Progenitor cell of endocrine pancreas (in vitro differentiated cells): ENCODE data around the gene PRKAR1B. TPM values are rescaled to one million over a fixed set of nuclear protein-coding genes. Genes with fewer than 3 reads are reported as not detected.
"Not testable (repeated sequence)": the region's sequence is repeated elsewhere in the genome, so short reads cannot be mapped to it uniquely, and the experiment has no call there.

Source experiments
- DNase-seq: peaks from one replicate; pipeline ENCODE4 v3.0.0; 2021; ENCODE audit warnings: low spot score; ENCODE audit not compliant: unreplicated experiment
- H3K27ac Mint-ChIP-seq: 2 replicates; pipeline ENCODE4 v1.8.0; 2021; ENCODE audit warnings: mild to moderate bottlenecking, moderate library complexity, mixed read lengths
- H3K27me3 Mint-ChIP-seq: 2 replicates; pipeline ENCODE4 v1.8.0; 2021; ENCODE audit warnings: mixed read lengths
- H3K36me3 Mint-ChIP-seq: 2 replicates; pipeline ENCODE4 v1.8.0; 2022; ENCODE audit warnings: mixed read lengths; ENCODE audit not compliant: insufficient read depth
- H3K4me1 Mint-ChIP-seq: 2 replicates; pipeline ENCODE4 v1.8.0; 2021; ENCODE audit warnings: low read depth, mixed read lengths
- H3K4me3 Mint-ChIP-seq: 2 replicates; pipeline ENCODE4 v1.8.0; 2021; ENCODE audit warnings: low read depth, mild to moderate bottlenecking, moderate library complexity, mixed read lengths
- H3K9me3 Mint-ChIP-seq: 2 replicates; pipeline ENCODE4 v1.8.0; 2021; ENCODE audit warnings: low read depth, mixed read lengths
- CTCF ChIP-seq: fragments of 200-600 bp; sonication (generic); IDR thresholded peaks from one replicate; pipeline ENCODE4 v1.5.0; 2021; ENCODE audit warnings: antibody characterized with exemption, mild to moderate bottlenecking; ENCODE audit not compliant: unreplicated experiment
- total RNA-seq: library from RNA; stranded (reverse); gene quantifications from 2 replicates; pipeline ENCODE4 v1.2.1, GENCODE V29; 2021

PRKAR1B gene
- total RNA-seq, 1 donor from 2014 or later, result 54.2 TPM

GRCh38 chr7:659996-660395 lies 67.1 kb downstream of the PRKAR1B start:
- no peaks in the 10 kb centered on the region for H3K4me1 Mint-ChIP-seq
- no peak overlapping the region for H3K4me3 Mint-ChIP-seq
- H3K9me3 Mint-ChIP-seq, result no peaks in the 10 kb centered on the region
- H3K27me3 Mint-ChIP-seq, result no peaks in the 10 kb centered on the region
- peaks cover 4% of the 10 kb centered on the region for H3K36me3 Mint-ChIP-seq
- no peak for DNase-seq
- no peak for TF ChIP-seq CTCF
- H3K27ac Mint-ChIP-seq, result no peak overlapping the region

- no peak overlapping the region for H3K27ac Mint-ChIP-seq
- no peak for DNase-seq
- no peak overlapping the region for H3K4me3 Mint-ChIP-seq
- H3K9me3 Mint-ChIP-seq, result no peaks in the 10 kb centered on the region
- H3K27me3 Mint-ChIP-seq, result no peaks in the 10 kb centered on the region
- no peaks in the 10 kb centered on the region for H3K4me1 Mint-ChIP-seq
- H3K36me3 Mint-ChIP-seq, result peaks cover 4% of the 10 kb centered on the region
- no peak for TF ChIP-seq CTCF
These were observed 67.7 kb downstream of the PRKAR1B start for GRCh38 chr7:659306-659847.

GRCh38 chr7:657565-658119 lies 69.4 kb downstream of the PRKAR1B start:
- Mint-ChIP-seq H3K9me3 (no peaks in the 10 kb centered on the region), H3K27ac (peak overlapping the region; percentile 27), H3K27me3 (no peaks in the 10 kb centered on the region), H3K4me1 (no peaks in the 10 kb centered on the region), H3K4me3 (no peak overlapping the region), H3K36me3 (peaks cover 7% of the 10 kb centered on the region)
- no peak for DNase-seq
- no peak for TF ChIP-seq CTCF

- H3K9me3 Mint-ChIP-seq, DNase-seq: not testable (repeated sequence)
These were observed 70.1 kb downstream of the PRKAR1B start for GRCh38 chr7:657010-657409.

GRCh38 chr7:655758-656157 lies 71.3 kb downstream of the PRKAR1B start:
- Mint-ChIP-seq H3K9me3 (no peaks in the 10 kb centered on the region), H3K4me1 (no peaks in the 10 kb centered on the region), H3K4me3 (no peak overlapping the region), H3K36me3 (peaks cover 7% of the 10 kb centered on the region), H3K27me3 (no peaks in the 10 kb centered on the region), H3K27ac (no peak overlapping the region)
- no peak for DNase-seq
- no peak for TF ChIP-seq CTCF

More at GRCh38 chr7:657010-657409, 70.1 kb downstream of the PRKAR1B start:
- not testable (repeated sequence) for H3K4me3 Mint-ChIP-seq, H3K36me3 Mint-ChIP-seq, H3K27me3 Mint-ChIP-seq, H3K27ac Mint-ChIP-seq, H3K4me1 Mint-ChIP-seq
